Spleen (tissue), 7 donors: ENCODE results near the gene TSHZ2.

Experiments used
- CTCF ChIP-seq, 11 experiments: fragments of 200-600 bp in 7 of 11; fragments of 450-650 bp in 4 of 11; sonication (generic) in 4 of 11; IDR thresholded peaks in 8 of 11; conservative IDR thresholded peaks in 3 of 11; 1 replicate in 7 of 11; 2 replicates in 4 of 11; pipeline versions ENCODE4 v1.4.0 to v1.8.0; 2016 to 2021; ENCODE audit warnings: antibody characterized with exemption in 11 of 11, inconsistent platforms in 4 of 11, mild to moderate bottlenecking in 1 of 11
- POLR2A ChIP-seq, 3 donors: fragments of 450-650 bp; IDR thresholded peaks; one replicate each; pipeline ENCODE4 v1.5.1; 2017; ENCODE audit warnings: antibody characterized with exemption in 3 of 3, mild to moderate bottlenecking in 1 of 3
- donor health status: DM: no; HTN: no; CAD: no; lungs with moderate emphysema.
- donor health status: DM: no; HTN: no; CAD: no.
- donor health status: DM: no; HTN: no; CAD: no.

- TF ChIP-seq POLR2A (IDR thresholded peaks at IDR 0.05) (no peak), CTCF (IDR thresholded peaks at IDR 0.05 in 8 of 11, conservative IDR thresholded peaks at IDR 0.05 in 3 of 11) (no peak)
Measured at GRCh38 chr20:53403029-53403428, 430.9 kb downstream of the TSHZ2 start.
